Measurements from ENCODE around the gene STARD8.
A peak's percentile ranks its signal among the peaks of the same experiment; 100 is the strongest.
"Not testable (repeated sequence)": the region's sequence is repeated elsewhere in the genome, so short reads cannot be mapped to it uniquely, and the experiment has no call there.

Gene STARD8

DNA sequence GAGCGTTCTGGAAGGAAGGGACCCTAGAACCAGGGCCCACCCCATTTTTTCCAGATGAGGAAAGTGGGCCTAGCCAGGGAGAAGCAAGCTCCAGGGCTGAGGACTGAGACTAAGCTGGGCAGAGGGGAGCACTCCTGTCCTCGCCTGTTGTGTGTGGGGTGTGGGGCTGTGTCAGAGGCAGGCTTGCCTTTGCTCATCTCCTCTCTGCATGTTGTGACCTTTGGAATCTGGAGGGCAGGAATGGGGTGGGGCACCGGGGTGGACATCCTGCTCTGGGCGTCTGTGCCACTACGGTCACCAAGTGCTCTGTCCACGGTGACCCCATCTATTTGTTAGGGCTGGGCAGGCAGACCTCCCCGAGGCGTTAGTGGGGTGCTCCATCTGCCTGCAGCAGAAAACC, 41.5 kb downstream of the STARD8 start:
- not testable (repeated sequence) for H3K4me3 ChIP-seq (ENCODE audit: low read depth in 1 of 2, low read length in 2 of 2); H3K9me3 ChIP-seq (ENCODE audit: control insufficient read depth in 1 of 2, low read length in 2 of 2); H3K27me3 ChIP-seq (ENCODE audit: control insufficient read depth in 1 of 2, insufficient read depth in 2 of 2, low read length in 2 of 2); H3K27ac ChIP-seq (ENCODE audit: low read depth, low read length); H3K4me1 ChIP-seq (ENCODE audit: control insufficient read depth in 1 of 2, insufficient read depth in 2 of 2, low read length in 2 of 2); H3K36me3 ChIP-seq (ENCODE audit: control insufficient read depth in 1 of 2, insufficient read depth in 2 of 2, low read length in 2 of 2); H3K9ac ChIP-seq (ENCODE audit: low read depth in 1 of 2, low read length in 2 of 2)

DNA sequence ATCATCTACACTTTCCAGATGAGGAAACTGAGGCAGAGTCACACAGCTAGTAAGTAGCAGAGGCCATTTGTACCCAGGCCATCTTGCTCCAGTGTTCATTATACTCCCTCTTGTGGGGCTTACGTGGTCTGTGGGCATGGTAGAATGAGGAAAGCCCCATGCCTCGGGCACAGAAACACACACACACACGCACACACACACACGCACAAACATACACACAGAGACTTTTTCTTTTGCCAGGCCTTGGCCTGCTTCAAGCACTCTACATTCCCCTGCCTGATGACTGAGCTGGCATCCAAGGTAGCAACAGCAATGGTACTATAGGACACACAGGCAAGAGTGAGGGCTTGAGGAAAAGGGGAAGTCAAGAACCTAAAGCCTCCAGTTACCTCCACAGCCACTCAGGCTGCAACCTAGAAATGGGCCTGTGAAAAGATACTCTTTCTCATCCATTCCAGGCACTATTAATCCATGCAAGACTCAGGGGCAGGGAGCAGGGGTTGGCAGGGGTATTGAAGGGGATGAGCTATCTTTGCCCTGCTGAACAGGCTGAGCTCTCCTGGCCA, 43.6 kb downstream of the STARD8 start:
- H3K4me3 ChIP-seq (ENCODE audit: low read depth in 1 of 2, low read length in 2 of 2): no peak overlapping the region
- H3K4me1 ChIP-seq (ENCODE audit: control insufficient read depth in 1 of 2, insufficient read depth in 2 of 2, low read length in 2 of 2): no peaks in the 10 kb centered on the region
- H3K9me3 ChIP-seq (ENCODE audit: control insufficient read depth in 1 of 2, low read length in 2 of 2): no peaks in the 10 kb centered on the region
- H3K27ac ChIP-seq (ENCODE audit: low read depth, low read length): no peak overlapping the region
- no peaks in the 10 kb centered on the region for H3K36me3 ChIP-seq (ENCODE audit: control insufficient read depth in 1 of 2, insufficient read depth in 2 of 2, low read length in 2 of 2)
- H3K27me3 ChIP-seq (ENCODE audit: control insufficient read depth in 1 of 2, insufficient read depth in 2 of 2, low read length in 2 of 2): no peaks in the 10 kb centered on the region
- H3K9ac ChIP-seq (ENCODE audit: low read depth in 1 of 2, low read length in 2 of 2): no peak overlapping the region

DNA sequence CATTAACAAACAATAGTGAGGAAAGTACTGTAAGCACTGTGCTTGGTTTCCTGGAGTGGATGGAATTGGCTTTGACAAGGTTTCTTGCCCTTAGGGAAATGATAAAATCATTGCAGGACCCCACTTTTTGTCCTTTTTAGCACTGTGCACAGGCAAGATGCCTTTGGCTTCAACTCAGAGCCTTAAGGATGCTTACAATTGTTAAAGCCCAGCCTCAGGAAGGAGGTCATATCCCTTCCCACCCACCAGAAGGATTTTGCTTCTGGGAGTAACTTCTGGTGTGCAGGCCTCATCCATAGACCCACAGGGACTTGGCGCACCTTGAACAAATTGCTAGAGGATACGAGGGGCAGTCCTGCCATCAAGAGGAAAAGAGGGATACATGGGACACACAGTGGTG, 44.5 kb downstream of the STARD8 start:
- no peak overlapping the region for H3K4me3 ChIP-seq (ENCODE audit: low read depth in 1 of 2, low read length in 2 of 2)
- no peaks in the 10 kb centered on the region for H3K36me3 ChIP-seq (ENCODE audit: control insufficient read depth in 1 of 2, insufficient read depth in 2 of 2, low read length in 2 of 2)
- H3K9me3 ChIP-seq (ENCODE audit: control insufficient read depth in 1 of 2, low read length in 2 of 2): no peaks in the 10 kb centered on the region
- H3K9ac ChIP-seq (ENCODE audit: low read depth in 1 of 2, low read length in 2 of 2): no peak overlapping the region
- no peaks in the 10 kb centered on the region for H3K27me3 ChIP-seq (ENCODE audit: control insufficient read depth in 1 of 2, insufficient read depth in 2 of 2, low read length in 2 of 2)
- H3K27ac ChIP-seq (ENCODE audit: low read depth, low read length): no peak overlapping the region
- no peaks in the 10 kb centered on the region for H3K4me1 ChIP-seq (ENCODE audit: control insufficient read depth in 1 of 2, insufficient read depth in 2 of 2, low read length in 2 of 2)

DNA sequence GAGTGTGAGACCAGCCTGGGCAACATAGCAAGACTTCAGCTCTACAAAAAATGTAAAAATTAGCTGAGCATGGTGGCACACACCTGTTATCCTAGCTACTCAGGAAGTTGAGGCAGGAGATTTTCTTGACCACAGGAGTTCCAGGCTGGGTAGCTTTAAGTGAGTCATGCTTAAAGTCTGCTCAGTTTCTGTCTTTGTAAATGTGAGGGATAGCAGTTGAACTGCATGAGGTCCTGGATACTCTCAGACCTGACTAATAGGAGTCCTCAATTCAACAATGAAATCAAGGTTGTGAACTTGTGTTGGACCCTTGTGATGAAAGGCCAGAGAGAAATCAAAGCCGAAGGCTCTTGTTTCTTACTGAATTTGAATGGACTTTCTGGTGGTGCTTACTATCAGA, 45.2 kb downstream of the STARD8 start:
- Histone ChIP-seq H3K27ac (ENCODE audit: low read depth, low read length) (no peak overlapping the region), H3K9ac (ENCODE audit: low read depth in 1 of 2, low read length in 2 of 2) (no peak overlapping the region), H3K27me3 (ENCODE audit: control insufficient read depth in 1 of 2, insufficient read depth in 2 of 2, low read length in 2 of 2) (no peaks in the 10 kb centered on the region), H3K4me3 (ENCODE audit: low read depth in 1 of 2, low read length in 2 of 2) (no peak overlapping the region), H3K9me3 (ENCODE audit: control insufficient read depth in 1 of 2, low read length in 2 of 2) (no peaks in the 10 kb centered on the region), H3K36me3 (ENCODE audit: control insufficient read depth in 1 of 2, insufficient read depth in 2 of 2, low read length in 2 of 2) (no peaks in the 10 kb centered on the region), H3K4me1 (ENCODE audit: control insufficient read depth in 1 of 2, insufficient read depth in 2 of 2, low read length in 2 of 2) (no peaks in the 10 kb centered on the region)

DNA sequence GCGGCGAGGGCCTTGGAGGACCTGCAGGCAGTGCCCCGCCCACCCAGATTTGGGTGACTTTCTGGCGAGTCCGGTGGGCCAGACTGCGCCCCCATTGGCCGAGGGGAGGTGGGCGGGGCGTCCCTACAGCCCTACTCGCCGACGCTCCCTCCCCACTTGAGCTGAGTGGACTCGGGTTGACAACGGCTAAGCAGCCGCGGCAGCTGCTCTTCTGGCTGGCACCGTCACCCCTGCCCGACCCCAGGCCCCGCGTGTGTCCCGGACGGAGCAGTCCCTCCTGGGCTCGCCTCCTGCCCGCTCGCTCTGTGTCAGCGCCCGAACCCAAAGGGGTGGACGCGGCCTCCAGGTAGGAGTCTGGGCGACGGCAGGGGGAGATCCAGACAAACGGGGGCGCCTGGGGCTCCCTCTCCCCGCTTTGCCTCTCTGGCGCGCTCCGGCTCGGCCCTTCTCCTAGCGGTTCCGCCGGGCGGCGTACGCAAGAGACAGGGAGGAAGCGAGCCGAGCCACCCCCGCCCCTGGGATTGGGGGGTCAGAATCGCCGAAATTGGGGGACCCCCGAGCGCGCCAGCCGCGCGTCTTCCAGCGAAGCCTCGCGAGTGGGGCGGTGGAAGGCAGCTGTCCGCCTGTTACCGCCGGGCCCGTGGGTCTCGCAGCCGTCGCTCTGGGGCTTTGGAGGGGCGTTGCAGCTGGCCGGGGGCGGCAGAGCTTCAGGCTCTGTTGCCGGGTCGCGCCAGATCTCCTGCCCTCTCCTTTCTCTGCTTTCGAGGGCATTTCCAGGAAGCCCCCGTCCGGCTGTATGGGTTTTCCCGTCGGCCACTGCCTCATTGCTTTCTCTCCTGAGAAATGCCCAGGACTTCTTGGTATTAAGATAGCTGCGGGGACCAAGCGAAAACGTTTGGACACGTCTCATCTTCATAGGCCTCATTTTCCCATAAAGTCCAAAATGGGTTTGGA, 46.3 kb downstream of the STARD8 start:
- Histone ChIP-seq H3K4me3 (ENCODE audit: low read depth in 1 of 2, low read length in 2 of 2) (peak overlapping the region; percentile 50 to 62), H3K27me3 (ENCODE audit: control insufficient read depth in 1 of 2, insufficient read depth in 2 of 2, low read length in 2 of 2) (no peaks in the 10 kb centered on the region), H3K9ac (ENCODE audit: low read depth in 1 of 2, low read length in 2 of 2) (peak overlapping the region in 1 of 2 donors; percentile 48), H3K27ac (ENCODE audit: low read depth, low read length) (peak overlapping the region; percentile 42), H3K36me3 (ENCODE audit: control insufficient read depth in 1 of 2, insufficient read depth in 2 of 2, low read length in 2 of 2) (no peaks in the 10 kb centered on the region), H3K9me3 (ENCODE audit: control insufficient read depth in 1 of 2, low read length in 2 of 2) (no peaks in the 10 kb centered on the region), H3K4me1 (ENCODE audit: control insufficient read depth in 1 of 2, insufficient read depth in 2 of 2, low read length in 2 of 2) (no peaks in the 10 kb centered on the region)

DNA sequence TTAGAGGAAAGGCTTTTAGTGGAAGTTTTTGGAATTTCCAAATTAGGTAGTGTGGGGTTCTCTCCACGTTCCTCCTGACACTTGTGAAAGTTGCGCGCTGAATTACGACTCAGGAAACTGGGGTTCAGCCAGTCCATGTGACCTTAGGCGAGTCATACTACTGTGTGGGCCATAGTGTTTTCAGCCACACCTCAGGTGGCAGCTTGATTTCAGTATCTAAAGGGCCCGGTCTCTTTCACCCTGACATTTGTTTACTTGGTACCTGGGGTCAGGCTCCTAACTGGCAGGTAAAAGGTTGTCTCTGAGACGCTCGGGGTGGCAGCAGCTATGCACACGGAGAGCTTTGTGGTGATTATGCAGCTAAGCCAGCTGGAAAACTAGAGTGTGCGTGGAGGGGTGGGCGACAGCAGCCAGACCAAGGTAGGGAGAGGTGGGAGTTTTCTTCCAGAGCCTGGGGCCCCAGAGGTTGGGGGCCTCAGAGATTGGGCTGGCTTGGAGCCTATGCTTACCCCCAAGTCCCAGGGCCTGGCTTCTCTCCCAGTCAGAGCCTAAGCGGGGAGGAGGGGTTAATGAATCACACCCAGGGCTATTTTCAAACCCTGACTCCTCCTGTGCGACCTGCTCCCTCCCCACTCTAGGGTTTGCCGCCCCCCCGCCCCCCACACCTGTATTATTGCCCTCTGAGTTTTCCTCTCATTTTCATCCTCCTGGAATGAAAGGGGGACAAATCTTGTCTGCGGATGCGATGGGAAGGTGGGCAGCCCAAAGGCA, 47.2 kb downstream of the STARD8 start:
- Histone ChIP-seq H3K27me3 (ENCODE audit: control insufficient read depth in 1 of 2, insufficient read depth in 2 of 2, low read length in 2 of 2) (no peaks in the 10 kb centered on the region), H3K9ac (ENCODE audit: low read depth in 1 of 2, low read length in 2 of 2) (peak overlapping the region in 1 of 2 donors; percentile 48), H3K9me3 (ENCODE audit: control insufficient read depth in 1 of 2, low read length in 2 of 2) (no peaks in the 10 kb centered on the region), H3K36me3 (ENCODE audit: control insufficient read depth in 1 of 2, insufficient read depth in 2 of 2, low read length in 2 of 2) (no peaks in the 10 kb centered on the region), H3K27ac (ENCODE audit: low read depth, low read length) (no peak overlapping the region), H3K4me3 (ENCODE audit: low read depth in 1 of 2, low read length in 2 of 2) (peak overlapping the region; percentile 36 to 50), H3K4me1 (ENCODE audit: control insufficient read depth in 1 of 2, insufficient read depth in 2 of 2, low read length in 2 of 2) (no peaks in the 10 kb centered on the region)

DNA sequence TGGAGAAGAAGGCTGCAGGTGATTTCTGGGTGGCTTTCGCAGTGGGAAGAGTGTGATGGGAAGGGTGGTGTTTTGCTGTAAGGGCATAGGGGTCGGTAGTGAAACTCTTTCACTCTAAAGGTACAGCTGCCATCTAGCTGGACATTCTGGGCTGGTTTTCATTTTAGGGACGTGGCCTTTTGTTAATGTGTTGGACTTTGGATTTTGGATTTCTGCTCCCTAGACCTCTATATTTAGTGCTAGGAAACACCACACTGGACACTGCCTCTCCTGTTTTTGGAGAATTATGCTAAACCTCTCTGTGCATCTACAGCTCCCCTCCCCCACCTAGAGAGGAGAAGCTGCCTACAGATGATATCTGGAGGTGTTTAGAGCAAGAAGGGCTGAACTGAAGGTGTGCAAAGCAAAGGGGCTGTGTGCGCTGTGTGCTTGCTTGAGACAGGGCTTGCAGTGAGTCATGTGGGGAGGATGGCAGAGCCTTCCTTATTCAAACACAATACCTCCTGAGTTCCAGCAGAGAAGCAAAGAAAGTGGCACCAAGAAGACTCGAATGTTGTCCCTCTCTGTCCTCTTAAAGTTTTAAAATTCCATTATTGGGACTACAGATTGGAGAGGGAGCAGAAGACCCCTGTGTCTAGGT, 47.9 kb downstream of the STARD8 start:
- Histone ChIP-seq H3K27me3 (ENCODE audit: control insufficient read depth in 1 of 2, insufficient read depth in 2 of 2, low read length in 2 of 2) (no peaks in the 10 kb centered on the region), H3K9me3 (ENCODE audit: control insufficient read depth in 1 of 2, low read length in 2 of 2) (no peaks in the 10 kb centered on the region), H3K36me3 (ENCODE audit: control insufficient read depth in 1 of 2, insufficient read depth in 2 of 2, low read length in 2 of 2) (no peaks in the 10 kb centered on the region), H3K4me3 (ENCODE audit: low read depth in 1 of 2, low read length in 2 of 2) (peak overlapping the region; percentile 17 to 36), H3K27ac (ENCODE audit: low read depth, low read length) (no peak overlapping the region), H3K9ac (ENCODE audit: low read depth in 1 of 2, low read length in 2 of 2) (no peak overlapping the region), H3K4me1 (ENCODE audit: control insufficient read depth in 1 of 2, insufficient read depth in 2 of 2, low read length in 2 of 2) (no peaks in the 10 kb centered on the region)

DNA sequence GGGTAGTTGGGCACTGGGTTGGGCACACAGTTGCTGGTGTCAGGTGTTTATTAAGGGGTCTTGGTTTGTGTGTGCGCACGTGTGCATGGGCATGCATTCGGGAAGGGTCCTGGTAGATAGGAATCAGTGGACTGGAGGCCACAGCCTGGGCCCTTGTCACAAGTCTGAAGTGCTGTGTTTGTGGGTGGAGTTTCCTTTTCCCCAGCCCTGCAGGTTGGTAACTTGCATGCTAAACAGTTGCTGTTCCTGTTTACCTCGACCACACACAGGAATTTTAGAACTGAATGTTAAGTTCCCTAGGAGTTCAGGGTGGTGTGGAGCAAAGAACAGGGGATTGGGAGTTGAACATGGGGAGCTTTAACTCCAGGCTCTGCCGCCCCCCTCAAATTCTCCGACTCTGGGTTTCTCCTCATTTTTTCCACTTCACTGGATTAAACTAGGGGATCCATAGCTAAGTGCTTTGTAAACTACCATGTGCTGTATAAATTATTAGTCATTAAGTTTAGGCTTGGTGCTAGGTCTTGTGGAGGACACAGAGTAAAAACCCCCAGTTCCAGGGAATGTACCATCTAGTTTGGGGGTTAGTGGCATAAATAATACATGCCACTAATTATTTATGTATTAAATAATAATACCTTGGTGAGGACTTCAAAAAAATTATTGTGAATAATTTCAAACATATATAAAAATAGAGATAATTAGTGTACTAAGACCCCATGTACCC, 49.0 kb downstream of the STARD8 start:
- Histone ChIP-seq H3K36me3 (ENCODE audit: control insufficient read depth in 1 of 2, insufficient read depth in 2 of 2, low read length in 2 of 2) (no peaks in the 10 kb centered on the region), H3K9ac (ENCODE audit: low read depth in 1 of 2, low read length in 2 of 2) (no peak overlapping the region), H3K27ac (ENCODE audit: low read depth, low read length) (no peak overlapping the region), H3K27me3 (ENCODE audit: control insufficient read depth in 1 of 2, insufficient read depth in 2 of 2, low read length in 2 of 2) (no peaks in the 10 kb centered on the region), H3K4me1 (ENCODE audit: control insufficient read depth in 1 of 2, insufficient read depth in 2 of 2, low read length in 2 of 2) (no peaks in the 10 kb centered on the region), H3K9me3 (ENCODE audit: control insufficient read depth in 1 of 2, low read length in 2 of 2) (no peaks in the 10 kb centered on the region), H3K4me3 (ENCODE audit: low read depth in 1 of 2, low read length in 2 of 2) (no peak overlapping the region)

DNA sequence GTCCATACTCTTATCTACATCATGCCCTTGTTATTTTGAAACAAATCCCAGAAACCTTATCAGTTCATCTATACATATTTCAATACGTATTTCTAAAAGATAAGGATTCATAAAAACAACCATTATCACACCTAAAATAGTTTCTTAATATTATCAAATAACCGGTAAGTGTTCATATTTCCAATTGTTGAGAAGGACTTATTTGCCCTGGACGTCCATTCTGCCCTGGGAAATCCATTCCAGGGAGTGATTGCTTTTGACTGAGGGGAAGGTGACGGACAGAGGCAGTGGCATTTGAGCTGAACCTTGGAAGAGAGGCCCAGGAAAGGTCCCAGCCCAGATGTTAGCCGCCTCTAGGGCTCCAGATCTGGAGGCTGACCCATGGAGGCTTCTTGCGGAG, 49.6 kb downstream of the STARD8 start:
- H3K4me1 ChIP-seq (ENCODE audit: control insufficient read depth in 1 of 2, insufficient read depth in 2 of 2, low read length in 2 of 2): no peaks in the 10 kb centered on the region

More for the DNA sequence above, 49.6 kb downstream of the STARD8 start:
- H3K9me3 ChIP-seq (ENCODE audit: control insufficient read depth in 1 of 2, low read length in 2 of 2): no peaks in the 10 kb centered on the region
- H3K9ac ChIP-seq (ENCODE audit: low read depth in 1 of 2, low read length in 2 of 2): no peak overlapping the region
- H3K36me3 ChIP-seq (ENCODE audit: control insufficient read depth in 1 of 2, insufficient read depth in 2 of 2, low read length in 2 of 2): no peaks in the 10 kb centered on the region
- no peaks in the 10 kb centered on the region for H3K27me3 ChIP-seq (ENCODE audit: control insufficient read depth in 1 of 2, insufficient read depth in 2 of 2, low read length in 2 of 2)
- H3K27ac ChIP-seq (ENCODE audit: low read depth, low read length): no peak overlapping the region
- H3K4me3 ChIP-seq (ENCODE audit: low read depth in 1 of 2, low read length in 2 of 2): no peak overlapping the region
